Hematopoietic multipotent progenitor cell treated with erythropoietin and hydrocortisone succinate and interleukin-3 and kit ligand, for 6 days (in vitro differentiated cells): ENCODE results near the gene THSD4.

Source experiments
- DNase-seq: peaks from one replicate; pipeline ENCODE4 v3.0.0-alpha.2; 2015

THSD4 gene

GRCh38 chr15:71273731-71274447 lies 158.6 kb downstream of the THSD4 start:
- DNase-seq: no peak

GRCh38 chr15:71274448-71274798 lies 159.2 kb downstream of the THSD4 start:
- no peak for DNase-seq

DNA sequence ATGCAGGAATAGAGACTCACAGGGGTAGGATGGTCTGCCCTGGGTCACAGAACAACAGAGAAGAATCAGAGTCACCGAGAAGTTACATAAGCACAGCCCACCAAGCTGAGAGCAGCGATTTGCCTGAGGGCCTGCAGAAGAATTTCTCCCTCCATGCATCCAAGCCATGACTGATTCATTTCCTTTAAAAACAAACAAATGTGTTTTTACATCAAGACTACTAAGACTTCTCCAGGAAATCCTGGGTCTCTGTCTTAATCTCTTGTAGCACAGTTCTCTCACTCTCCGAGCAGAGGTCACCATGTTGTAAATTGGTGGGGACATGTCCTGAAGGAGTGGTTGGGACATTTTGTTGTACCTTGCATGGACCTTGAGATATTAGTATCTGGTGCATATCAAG lies 159.8 kb downstream of the THSD4 start:
- no peak for DNase-seq

- DNase-seq: no peak
Observed at GRCh38 chr15:71275566-71276335, 160.5 kb downstream of the THSD4 start.

DNA sequence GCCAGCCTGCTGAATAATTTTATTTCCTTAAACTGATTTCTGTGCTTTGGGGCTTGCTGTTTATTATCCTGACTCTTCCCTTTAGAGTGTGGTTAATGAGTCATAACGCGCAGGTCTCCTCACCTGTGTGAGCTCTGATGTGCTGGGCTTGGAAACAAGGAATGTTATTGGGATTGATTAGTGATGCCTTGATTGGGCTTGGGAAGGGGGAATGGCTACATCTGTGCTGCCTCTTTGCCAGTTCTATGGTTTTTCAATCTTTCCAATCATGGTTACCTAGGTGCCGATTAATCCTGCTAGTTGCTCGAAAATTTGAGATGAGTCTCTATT lies 161.0 kb downstream of the THSD4 start:
- DNase-seq: no peak

- peak; percentile 25 for DNase-seq
Observed at GRCh38 chr15:71278989-71279756, 163.9 kb downstream of the THSD4 start.

DNA sequence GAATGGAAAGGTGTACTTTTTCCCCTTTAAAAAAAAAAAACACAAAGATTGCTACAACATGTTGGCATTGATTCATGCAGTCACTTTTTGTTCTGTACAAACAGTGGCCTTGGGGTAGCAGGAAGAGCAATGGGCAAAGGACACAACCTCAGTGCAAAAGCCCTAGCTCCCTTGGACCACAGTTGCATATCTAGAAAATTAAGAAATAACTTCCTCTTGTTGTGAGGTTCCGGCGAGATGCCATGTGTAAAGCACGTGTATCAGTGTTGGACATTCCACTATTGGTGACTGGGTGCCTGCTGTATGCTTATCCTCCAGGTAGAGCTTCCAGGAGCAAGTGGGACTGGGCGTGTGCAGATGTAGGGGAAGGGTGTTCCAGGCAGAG lies 164.5 kb downstream of the THSD4 start:
- DNase-seq: no peak

DNA sequence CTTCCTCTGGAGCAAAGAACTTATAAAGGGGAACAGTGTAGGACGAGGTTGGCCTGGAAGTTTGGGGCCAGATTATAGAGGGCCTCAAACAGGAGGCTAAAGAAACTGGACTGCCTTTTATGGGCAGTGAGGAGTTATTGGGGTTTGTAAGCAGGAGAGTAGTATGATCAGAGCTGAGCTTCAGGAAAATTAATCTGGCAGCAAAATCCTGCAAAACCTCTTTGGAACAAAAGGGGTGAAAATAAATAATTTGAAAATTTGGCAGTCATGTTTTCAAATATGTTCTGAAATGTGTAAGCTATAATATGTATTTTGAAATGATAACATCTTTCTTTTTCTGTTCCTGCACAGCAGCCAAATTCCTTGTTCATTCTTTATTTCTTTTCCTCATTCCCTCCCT lies 164.9 kb downstream of the THSD4 start:
- DNase-seq: no peak

DNA sequence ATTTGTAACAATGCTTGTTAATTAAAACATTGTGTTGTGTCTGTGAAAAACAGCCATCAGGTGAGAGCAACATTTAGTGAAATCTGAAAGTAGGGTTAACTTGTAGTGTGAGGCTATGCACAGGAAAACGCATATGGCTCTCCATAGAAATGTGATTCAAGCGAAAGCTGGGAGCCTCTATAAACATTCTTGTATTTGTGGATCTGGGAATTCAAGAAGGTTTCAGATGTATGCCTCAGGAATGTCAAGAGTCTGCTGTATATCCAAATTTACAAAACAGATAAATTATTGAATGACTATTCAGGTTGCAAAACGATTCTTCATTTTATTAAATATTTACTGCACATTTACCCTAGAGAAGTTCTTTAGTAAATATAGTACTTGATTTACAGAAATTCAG lies 166.0 kb downstream of the THSD4 start:
- DNase-seq: no peak

GRCh38 chr15:71282076-71282475 lies 166.8 kb downstream of the THSD4 start:
- DNase-seq: no peak

GRCh38 chr15:71288348-71288955 lies 173.2 kb downstream of the THSD4 start:
- no peak for DNase-seq

- no peak for DNase-seq
Observed at GRCh38 chr15:71290002-71290401, 174.7 kb downstream of the THSD4 start.

DNA sequence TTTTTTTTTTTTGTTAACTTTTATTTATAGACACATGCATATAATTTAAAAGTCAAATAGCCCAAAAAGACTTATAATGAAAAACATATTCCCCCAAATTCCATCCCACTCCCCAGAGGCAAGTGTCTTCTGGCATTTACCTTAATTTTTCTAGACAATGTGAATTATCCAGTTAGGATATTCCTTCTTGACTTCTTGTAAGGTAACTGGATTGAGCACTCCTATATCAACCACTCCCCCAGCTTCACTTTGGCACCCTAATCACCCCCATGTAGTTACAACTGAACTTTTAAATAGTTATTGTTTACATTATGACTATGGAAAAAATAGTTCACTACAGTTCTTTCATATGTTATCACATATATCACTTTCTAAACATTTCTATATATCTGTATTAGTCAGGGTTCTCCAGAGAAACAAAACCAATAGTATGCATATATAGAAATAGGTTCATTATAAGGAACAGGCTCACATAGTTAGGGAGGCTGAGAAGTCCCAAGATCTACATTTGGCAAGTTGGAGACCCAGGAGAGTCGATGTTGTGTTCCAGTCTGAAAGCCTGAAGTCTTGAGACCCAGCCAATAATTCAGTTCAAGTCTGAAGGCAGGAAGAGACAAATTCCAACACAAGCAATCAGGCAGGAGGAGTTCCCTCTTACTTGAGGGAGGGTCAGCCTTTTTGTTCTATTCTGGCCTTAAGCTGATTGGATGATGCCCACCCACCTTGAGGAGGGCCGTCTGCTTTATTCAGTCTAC lies 175.8 kb downstream of the THSD4 start:
- DNase-seq: no peak

- DNase-seq: no peak
Observed at GRCh38 chr15:71291723-71292122, 176.5 kb downstream of the THSD4 start.

- no peak for DNase-seq
Observed at GRCh38 chr15:71293723-71294122, 178.5 kb downstream of the THSD4 start.

DNA sequence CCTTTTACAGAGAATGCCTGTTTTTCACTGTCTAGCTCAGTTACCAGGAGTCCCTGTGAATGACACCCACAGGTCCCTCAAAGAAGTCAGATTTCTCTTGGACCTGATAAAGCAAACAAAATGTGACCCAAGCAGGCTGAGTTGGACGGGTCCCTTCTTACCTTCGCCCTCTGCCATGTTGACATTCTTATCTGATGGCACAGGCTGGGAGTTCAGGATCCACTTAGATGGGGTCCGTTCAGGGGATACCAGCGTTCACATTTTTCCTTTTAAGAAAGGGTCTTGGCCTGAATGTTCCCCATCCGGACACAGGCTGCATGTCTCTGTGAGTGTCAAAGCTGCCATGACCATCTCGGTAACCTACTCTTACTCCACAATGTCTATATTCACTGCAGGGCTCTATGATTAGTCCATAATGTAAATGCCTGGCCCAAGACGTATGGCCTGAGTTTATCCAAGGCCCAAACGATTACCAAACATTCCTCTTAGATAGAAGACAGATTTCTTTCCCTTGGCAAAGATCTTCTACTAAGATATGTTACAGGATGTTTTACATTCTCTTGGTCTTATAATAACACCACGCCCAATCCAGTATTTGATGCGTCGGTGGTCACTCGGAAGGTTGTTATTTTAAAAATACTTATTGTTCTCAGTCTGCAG lies 179.1 kb downstream of the THSD4 start:
- no peak for DNase-seq

- DNase-seq: no peak
Observed at GRCh38 chr15:71294911-71295602, 179.8 kb downstream of the THSD4 start.

DNA sequence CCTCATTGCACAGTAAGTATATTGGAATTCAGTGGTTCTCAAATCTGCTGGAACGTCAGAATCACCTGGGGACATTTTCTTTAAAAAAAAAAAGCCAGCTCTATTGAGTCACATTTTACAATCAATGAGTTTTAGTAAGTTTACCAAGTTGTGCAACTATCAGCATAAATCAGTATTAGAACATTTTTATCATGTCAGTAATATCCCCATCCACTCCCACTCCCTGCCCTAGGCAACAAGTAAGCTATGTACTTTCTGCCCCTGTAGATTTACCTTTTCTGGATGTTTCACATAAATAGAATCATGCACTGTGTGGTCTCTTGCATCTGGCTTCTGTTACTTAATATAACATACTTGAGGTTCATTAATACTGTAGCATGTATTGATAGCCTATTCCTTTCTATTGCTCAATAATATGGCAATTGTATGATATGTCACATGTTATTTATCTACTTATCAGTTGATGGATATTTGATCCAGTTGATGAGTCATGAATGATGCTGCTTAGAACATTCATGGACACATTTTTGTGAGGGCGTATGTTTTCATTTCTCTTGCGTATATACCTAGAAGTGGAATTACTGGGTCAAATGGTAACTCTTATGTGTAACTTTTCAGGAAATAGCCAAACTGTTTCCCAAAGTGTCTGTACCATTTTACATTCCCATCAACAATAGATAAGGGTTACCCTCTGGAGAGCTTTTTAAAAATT lies 180.5 kb downstream of the THSD4 start:
- DNase-seq: no peak

DNA sequence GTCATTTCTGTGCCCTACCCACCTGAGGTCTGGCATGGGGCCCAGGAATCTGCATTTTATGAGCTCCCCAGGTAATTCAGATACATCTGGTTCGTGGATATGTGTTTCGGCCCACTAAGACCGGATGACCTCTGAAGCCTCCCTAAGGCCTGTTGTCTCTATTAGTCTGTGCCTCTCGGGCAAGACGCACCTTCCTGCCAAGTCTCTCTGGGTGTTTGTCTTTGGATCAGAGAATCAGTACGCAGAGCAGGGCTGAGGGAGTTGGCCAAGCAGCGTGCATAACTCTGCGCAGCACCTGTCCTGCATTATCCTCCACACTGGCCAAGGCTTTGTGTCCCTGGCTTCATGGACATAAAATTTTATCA lies 181.0 kb downstream of the THSD4 start:
- DNase-seq: no peak

DNA sequence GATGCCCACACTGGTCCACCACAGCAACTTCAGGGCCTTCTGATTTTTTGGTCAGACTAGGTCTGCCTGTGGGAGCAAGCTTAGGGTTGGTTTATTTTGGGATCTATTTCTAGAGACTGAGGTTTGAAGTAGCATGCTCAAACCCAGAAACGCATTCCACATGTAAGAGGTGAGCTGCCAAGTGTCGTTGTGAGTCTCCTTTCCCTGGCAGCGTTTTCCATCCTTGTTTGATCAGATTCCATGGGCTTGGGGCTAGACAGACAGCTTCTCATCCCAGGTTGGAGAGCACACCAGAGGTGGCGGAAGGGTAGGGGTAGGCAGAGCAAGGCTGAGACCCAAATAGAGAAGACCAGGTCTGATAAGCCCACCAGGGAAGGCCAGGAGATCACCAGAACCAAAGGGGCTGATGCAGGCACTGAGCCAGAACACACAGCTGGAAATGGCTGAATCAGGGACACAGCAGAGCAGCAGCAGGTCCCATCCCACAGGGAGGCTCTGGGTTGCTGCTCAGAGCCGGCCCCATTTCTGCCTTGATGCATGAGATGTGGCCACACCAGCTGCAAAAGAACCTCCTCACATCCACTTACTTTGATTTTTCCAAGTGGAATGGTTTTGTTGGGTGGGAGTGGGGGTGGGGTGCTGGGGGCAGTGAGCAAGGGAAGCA lies 186.8 kb downstream of the THSD4 start:
- DNase-seq: no peak
